Medulla oblongata (tissue), 1 donor: Measurements from ENCODE around the gene SPOCK2.

Experiments used
- DNase-seq: peaks from one replicate; pipeline ENCODE4 v3.0.0-alpha.2; 2015; ENCODE audit errors: extremely low spot score

SPOCK2 gene

DNA sequence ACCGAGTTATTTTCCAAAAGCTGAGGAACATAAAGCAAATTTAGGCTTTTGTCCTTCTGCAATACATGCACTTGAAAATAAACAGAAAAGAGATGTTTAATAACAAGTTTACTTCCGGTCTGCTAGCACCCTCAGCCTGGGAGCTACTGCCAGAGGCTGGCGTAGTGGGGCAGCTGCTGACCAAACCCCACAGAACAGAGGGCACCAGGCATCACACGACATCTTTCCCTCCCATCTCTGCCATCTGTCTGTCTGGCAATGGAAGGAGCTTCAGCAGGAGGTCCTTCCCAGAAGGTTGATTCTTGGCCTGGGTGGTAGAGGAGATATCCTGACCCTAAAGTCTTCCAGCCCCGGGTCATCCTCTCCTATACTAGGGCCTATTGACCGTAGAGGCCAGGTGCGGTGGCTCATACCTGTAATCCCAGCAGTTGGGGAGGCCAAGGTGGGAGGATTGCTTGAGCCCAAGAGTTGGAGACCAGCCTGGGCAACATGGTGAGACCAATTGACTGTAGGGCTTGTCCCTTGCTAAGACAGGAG, 76.3 kb downstream of the SPOCK2 start:
- no peak for DNase-seq

DNA sequence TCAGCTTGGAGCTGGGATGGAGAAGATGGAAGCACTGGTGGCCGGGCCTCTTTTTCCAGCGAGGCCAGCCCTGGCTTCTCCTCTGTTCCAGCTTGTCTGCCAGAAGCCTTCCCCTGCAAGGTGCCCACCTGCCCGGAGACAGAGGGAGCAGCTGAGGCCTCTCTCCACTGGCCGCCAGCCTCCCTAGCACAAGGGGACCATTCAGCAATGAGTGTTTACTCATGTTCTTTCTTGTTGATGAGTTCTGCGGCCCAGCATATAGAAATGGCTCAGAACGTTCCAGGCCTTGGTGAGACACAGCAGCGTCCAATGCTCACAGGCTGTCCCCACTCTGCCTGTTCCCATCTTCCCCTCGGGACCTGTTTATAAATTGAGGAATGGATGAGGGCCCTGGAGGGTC, 76.9 kb downstream of the SPOCK2 start:
- DNase-seq, result peak; percentile 87

DNA sequence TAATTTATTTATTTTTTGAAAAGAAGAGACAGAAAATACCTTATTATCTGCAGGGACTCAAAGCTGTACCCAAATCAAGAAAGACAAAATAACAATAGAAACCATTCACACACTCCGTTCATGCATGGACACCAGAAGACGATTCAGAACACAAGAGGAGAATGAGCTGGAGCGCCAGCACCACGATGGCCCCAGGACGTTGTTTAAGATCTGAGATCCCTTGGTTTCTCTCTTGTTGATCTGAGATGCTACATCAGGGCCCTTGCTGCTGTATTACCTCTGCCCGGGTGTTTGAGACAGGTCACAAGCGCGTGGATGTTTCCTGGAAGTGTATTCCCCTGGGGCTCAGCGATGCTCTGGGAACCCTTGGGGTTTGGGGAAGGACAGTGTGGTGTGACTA, 77.3 kb downstream of the SPOCK2 start:
- no peak for DNase-seq

GRCh38 chr10:72010234-72010973, 77.9 kb downstream of the SPOCK2 start:
- no peak for DNase-seq

DNA sequence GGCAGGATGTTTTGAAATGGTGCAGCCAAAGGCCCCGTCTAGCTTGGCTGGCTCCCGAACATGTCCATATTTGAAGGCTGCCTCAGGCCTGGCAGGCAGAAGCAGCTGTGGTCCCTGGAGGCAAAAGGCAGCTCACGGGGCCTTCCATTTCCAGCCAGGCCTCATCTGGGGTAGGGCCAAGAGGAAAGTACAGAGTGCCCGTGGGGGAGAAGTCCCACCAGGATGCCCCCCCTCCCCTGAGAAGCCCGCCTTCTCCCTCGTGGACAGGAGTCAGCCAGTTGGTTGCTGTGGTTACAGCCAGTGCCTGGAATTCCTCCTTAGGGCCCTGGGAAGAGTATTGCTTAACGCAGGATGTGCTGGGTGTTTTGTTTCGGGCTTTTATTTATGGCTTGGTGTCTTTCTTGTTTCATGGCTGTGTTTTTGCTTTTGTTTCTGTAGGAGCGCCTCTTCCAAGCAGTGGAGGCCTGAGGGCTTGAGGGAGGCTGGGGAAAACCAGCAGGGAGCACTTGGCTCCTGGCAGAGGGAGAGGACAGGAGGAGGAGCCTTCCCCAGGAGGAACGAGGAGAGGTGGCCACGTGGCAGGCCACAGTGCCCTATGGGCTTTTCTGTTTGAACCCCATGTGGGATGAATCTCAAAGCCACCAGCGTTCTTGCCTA, 78.8 kb downstream of the SPOCK2 start:
- peak; percentile 89 for DNase-seq

DNA sequence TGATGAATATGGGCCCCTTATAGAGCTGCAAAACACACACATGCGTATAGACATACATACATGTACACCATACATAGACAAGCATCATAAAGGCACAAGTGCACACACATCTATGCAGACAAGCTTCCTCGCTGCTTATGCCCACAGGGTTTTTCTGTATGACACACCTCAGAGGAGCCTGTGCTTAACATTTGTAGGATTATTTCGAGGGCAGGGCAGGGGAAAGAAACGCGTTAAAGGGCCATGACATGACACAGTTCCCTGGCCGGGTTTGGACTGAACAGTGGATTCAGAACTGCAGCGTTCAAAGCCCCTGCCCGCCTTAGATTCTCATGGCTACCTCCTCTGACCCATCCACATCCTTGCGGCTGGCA, 79.3 kb downstream of the SPOCK2 start:
- DNase-seq, result no peak
